Left ventricle myocardium inferior (tissue), 1 donor: Measurements from ENCODE around the gene SFXN5. TPM values are rescaled to one million over a fixed set of nuclear protein-coding genes. Genes with fewer than 3 reads are reported as not detected.

ENCODE experiments used
- DNase-seq: peaks from one replicate; pipeline ENCODE4 v3.0.0-alpha.2; 2020
- H3K27ac ChIP-seq: fragments of 200-600 bp; replicated peaks from 2 replicates; pipeline ENCODE4 v1.8.0; 2021
- H3K27me3 ChIP-seq: fragments of 200-600 bp; 2 replicates; pipeline ENCODE4 v1.8.0; 2021; ENCODE audit warnings: low read depth
- H3K36me3 ChIP-seq: fragments of 200-600 bp; 2 replicates; pipeline ENCODE4 v1.8.0; 2021
- H3K4me1 ChIP-seq: fragments of 200-600 bp; 2 replicates; pipeline ENCODE4 v1.8.0; 2021
- H3K4me3 ChIP-seq: fragments of 200-600 bp; 2 replicates; pipeline ENCODE4 v1.8.0; 2021; ENCODE audit warnings: mild to moderate bottlenecking, moderate library complexity
- H3K9me3 ChIP-seq: fragments of 200-600 bp; replicated peaks from 2 replicates; pipeline ENCODE4 v1.8.0; 2021
- intact Hi-C: fragments of 100-400 bp; cut with micrococcal nuclease; formaldehyde crosslinking; loops from one replicate; pipeline ENCODE4 v1.11.0; 2022
- total RNA-seq: library from RNA; stranded (reverse); fragmentation: NEBNext Ultra II Directional; extraction: Animal tissue kit (Norgen Biotek cat#: 25700); gene quantifications from one replicate; pipeline ENCODE4 v1.2.1, GENCODE V29; 2021
- TF ChIP-seq, protein P1 (sequence below): fragments of 200-600 bp; IDR thresholded peaks from 2 replicates; pipeline ENCODE4 v1.8.0; 2021; ENCODE audit warnings: antibody characterized with exemption, mild to moderate bottlenecking, borderline replicate concordance
- donor health status: DM: no; HTN: yes; CAD: no; lungs with severe emphysema.

Gene SFXN5
- total RNA-seq, 1 donor from 2014 or later = 9.9 TPM

DNA sequence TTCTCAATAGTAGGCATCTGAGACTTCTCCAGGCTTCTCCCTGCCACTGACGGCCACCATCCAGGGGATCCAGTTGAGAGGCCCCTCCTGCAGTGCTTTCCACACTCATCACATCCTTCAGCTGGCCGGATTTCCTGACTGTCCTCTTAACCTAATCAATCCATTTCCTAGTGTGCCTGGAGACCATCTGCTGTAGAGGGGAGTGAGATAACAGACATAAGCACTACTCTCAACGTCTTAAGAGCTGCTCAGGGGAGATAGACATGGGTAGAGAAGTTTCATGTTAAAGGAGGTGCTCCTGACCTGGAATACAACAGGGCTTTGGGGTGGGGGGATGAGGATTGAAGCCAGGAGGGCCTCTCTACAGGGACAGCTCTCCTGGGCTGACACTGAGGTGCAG lies 170.1 kb downstream of the SFXN5 start:
- TF ChIP-seq, protein P1, sequence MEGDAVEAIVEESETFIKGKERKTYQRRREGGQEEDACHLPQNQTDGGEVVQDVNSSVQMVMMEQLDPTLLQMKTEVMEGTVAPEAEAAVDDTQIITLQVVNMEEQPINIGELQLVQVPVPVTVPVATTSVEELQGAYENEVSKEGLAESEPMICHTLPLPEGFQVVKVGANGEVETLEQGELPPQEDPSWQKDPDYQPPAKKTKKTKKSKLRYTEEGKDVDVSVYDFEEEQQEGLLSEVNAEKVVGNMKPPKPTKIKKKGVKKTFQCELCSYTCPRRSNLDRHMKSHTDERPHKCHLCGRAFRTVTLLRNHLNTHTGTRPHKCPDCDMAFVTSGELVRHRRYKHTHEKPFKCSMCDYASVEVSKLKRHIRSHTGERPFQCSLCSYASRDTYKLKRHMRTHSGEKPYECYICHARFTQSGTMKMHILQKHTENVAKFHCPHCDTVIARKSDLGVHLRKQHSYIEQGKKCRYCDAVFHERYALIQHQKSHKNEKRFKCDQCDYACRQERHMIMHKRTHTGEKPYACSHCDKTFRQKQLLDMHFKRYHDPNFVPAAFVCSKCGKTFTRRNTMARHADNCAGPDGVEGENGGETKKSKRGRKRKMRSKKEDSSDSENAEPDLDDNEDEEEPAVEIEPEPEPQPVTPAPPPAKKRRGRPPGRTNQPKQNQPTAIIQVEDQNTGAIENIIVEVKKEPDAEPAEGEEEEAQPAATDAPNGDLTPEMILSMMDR = no peak
- peaks cover under 1% of the 10 kb centered on the region for H3K4me1 ChIP-seq
- no peak overlapping the region for H3K4me3 ChIP-seq
- H3K36me3 ChIP-seq = no peaks in the 10 kb centered on the region
- intact Hi-C loops = no loop called here
- peaks cover 99% of the 10 kb centered on the region for H3K27me3 ChIP-seq
- DNase-seq = no peak
- no peaks in the 10 kb centered on the region for H3K9me3 ChIP-seq
- H3K27ac ChIP-seq = no peak overlapping the region

DNA sequence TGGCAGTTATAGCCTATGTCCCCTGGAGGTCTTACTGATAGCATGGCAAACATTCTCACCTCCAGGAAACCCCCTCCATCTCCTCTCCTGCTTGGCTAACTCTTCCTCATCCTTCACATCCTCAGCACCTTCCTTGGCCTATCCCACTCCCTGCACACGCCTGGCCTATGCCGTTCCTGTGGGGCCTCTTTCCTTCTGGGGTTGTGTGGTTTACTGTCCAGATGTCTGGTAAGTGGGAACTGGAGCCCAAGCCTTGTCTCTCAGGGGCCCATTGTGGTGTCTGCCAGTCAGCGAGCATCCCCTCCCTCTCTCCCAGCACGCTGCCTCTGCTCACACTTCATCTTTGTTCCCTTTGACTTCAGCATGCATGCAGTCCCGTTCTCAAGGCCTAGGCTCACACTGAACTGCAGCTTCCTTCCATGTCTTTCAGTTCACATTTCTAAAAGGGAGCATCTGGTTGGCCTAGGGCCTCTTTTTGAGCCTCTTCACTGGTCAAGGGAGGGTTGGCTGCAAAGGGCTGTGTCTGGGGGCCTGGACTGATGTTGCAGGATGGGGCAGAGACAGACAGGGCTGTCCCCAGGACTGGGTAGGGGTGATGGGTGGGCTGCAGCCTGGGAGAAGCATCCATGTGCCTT lies 171.2 kb downstream of the SFXN5 start:
- Histone ChIP-seq H3K9me3 (no peaks in the 10 kb centered on the region), H3K4me3 (no peak overlapping the region), H3K36me3 (no peaks in the 10 kb centered on the region), H3K4me1 (peaks cover 12% of the 10 kb centered on the region), H3K27ac (no peak overlapping the region), H3K27me3 (peaks cover 98% of the 10 kb centered on the region)
- no peak for DNase-seq
- intact Hi-C loops = no loop called here
- TF ChIP-seq, protein P1 = no peak

DNA sequence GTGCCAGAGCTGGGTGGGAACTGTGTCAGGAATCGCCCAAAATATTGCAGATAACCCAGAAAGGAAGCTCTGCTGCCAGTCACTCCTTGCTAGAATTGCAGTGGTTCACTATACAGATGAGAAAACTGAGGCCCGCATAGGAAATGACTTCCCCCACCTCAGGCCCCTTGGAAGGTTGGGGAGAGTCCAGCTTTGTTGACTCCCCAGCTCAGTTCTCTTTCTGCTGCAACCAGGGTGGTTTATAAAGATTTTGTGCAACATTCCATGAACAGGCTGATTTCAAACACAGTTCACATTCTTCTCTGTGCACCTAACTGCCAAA lies 173.0 kb downstream of the SFXN5 start:
- DNase-seq = no peak
- H3K4me3 ChIP-seq = no peak overlapping the region
- intact Hi-C loops = loop anchor here (10.0 kb wide), 1 partner anchor 76 kb away; no protein-coding TSS in a partner anchor
- peaks cover 15% of the 10 kb centered on the region for H3K4me1 ChIP-seq
- peaks cover 94% of the 10 kb centered on the region for H3K27me3 ChIP-seq
- no peak overlapping the region for H3K27ac ChIP-seq
- TF ChIP-seq, protein P1 = no peak
- no peaks in the 10 kb centered on the region for H3K36me3 ChIP-seq
- no peaks in the 10 kb centered on the region for H3K9me3 ChIP-seq

DNA sequence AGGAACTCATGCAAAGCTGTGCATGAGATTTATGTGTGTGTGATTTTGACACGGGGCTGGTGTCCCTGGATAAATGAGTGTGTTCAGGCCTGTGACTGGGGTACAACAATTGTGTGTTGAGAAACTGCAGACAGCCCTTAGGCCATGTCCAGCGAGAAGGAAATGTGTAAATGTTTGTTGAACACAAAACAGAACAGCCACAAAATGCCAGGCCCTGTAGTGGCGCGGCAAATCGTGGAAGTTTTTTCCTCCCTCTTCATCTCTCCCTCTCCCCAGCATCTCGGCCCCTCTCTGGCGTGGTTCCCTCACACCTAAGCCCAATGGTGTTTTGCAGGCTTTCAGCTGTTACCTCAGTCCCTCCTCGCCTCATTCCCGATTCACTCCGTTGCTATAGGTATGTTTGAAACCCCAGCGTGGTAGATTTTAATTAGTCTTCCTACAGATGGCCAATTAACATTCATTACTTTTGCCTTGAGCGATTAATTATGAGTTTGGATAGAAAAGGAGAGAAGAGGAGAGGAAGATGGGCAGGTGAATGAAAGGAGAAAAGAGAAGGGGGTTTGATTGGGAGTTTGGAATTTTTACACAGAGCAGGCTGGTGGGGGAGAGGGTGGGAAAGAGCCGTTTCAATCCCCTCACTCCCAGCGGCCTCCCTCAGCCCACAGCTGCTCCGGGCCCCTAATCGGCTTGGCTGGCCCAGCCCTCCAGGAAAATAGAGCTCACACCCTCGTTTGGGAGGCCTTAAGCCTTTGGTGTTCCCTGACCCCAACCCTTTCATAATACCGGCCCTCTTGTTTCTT lies 173.5 kb downstream of the SFXN5 start:
- intact Hi-C loops = loop anchor here (10.0 kb wide), 1 partner anchor 77 kb away; no protein-coding TSS in a partner anchor
- no peaks in the 10 kb centered on the region for H3K36me3 ChIP-seq
- H3K27me3 ChIP-seq = peaks cover 88% of the 10 kb centered on the region
- no peaks in the 10 kb centered on the region for H3K9me3 ChIP-seq
- H3K4me3 ChIP-seq = no peak overlapping the region
- TF ChIP-seq, protein P1 = no peak
- DNase-seq = no peak
- H3K4me1 ChIP-seq = peaks cover 16% of the 10 kb centered on the region
- H3K27ac ChIP-seq = no peak overlapping the region

DNA sequence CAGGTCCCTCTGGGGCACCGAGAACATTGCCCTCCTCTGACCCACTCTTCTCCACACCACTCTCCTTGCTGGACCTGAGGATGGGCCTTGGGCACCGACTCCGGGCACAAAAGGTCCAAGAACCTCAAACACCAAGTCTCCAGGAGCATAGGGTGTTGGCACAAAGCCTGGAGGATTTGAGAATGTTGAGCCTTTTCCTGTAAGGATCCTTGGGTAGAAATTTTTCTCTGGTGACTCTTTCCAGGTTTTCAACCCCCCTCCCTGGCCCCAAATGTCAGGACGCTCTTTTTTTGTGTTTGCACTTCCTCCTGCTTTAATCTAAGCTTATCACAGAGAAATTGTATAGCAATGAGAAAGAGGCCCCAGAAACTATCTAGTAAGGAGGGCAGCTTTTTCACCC lies 175.1 kb downstream of the SFXN5 start:
- TF ChIP-seq, protein P1 = no peak
- H3K9me3 ChIP-seq = no peaks in the 10 kb centered on the region
- no peak overlapping the region for H3K4me3 ChIP-seq
- H3K36me3 ChIP-seq = peaks cover 9% of the 10 kb centered on the region
- peaks cover 19% of the 10 kb centered on the region for H3K4me1 ChIP-seq
- no peak for DNase-seq
- H3K27ac ChIP-seq = no peak overlapping the region
- peaks cover 73% of the 10 kb centered on the region for H3K27me3 ChIP-seq
- intact Hi-C loops = loop anchor here (10.0 kb wide), 1 partner anchor 78 kb away; no protein-coding TSS in a partner anchor
